ENCODE measurements around the gene PLCXD1.

- no peak for TF ChIP-seq CTCF (IDR thresholded peaks at IDR 0.05)
- TF ChIP-seq POLR2A (IDR thresholded peaks at IDR 0.05) = no peak
- no peak for TF ChIP-seq POLR2AphosphoS5 (IDR thresholded peaks at IDR 0.05)
Measured at GRCh38 chrX:264634-265455, 16.3 kb upstream of the PLCXD1 start.
